Posterior vena cava (tissue), 2 donors: Measurements from ENCODE around the gene CHI3L1. TPM values are rescaled to one million over a fixed set of nuclear protein-coding genes. Genes with fewer than 3 reads are reported as not detected.
A peak's percentile ranks its signal among the peaks of the same experiment; 100 is the strongest.

Experiments used
- DNase-seq: peaks from one replicate; pipeline ENCODE4 v3.0.0-alpha.2; 2020; ENCODE audit warnings: low spot score
- intact Hi-C, 2 donors: fragments of 100-400 bp; cut with DNase I; formaldehyde crosslinking; loops; one replicate each; pipeline versions ENCODE4 v1.14.1 to v1.14.2; 2022 to 2023
- total RNA-seq, 2 donors: library from RNA; stranded (reverse); fragmentation: NEBNext Ultra II Directional; extraction: Animal tissue kit (Norgen Biotek cat#: 25700); gene quantifications; one replicate each; pipeline ENCODE4 v1.2.1, GENCODE V29; 2021
- donor health status: DM: yes; HTN: yes; CAD: no.
- donor health status: DM: yes; HTN: yes; CAD: no.

The CHI3L1 gene
- total RNA-seq, 2 donors from 2014 or later = 26.7 to 30.3 TPM

GRCh38 chr1:203210350-203210749 lies 23.8 kb upstream of the CHI3L1 start:
- intact Hi-C loops = no loop called here
- no peak for DNase-seq

- intact Hi-C loops = no loop called here
- DNase-seq = no peak
Measured at GRCh38 chr1:203208181-203208580, 21.7 kb upstream of the CHI3L1 start.

- no peak for DNase-seq
- intact Hi-C loops = no loop called here
Measured at GRCh38 chr1:203207751-203208150, 21.2 kb upstream of the CHI3L1 start.

GRCh38 chr1:203206129-203206687 lies 19.7 kb upstream of the CHI3L1 start:
- DNase-seq = peak; percentile 47
- intact Hi-C loops = no loop called here

GRCh38 chr1:203204756-203205155 lies 18.3 kb upstream of the CHI3L1 start:
- DNase-seq = peak; percentile 52
- intact Hi-C loops = no loop called here

- DNase-seq = peak; percentile 80
- intact Hi-C loops = no loop called here
Measured at GRCh38 chr1:203202431-203203245, 16.1 kb upstream of the CHI3L1 start.

- DNase-seq = no peak
- intact Hi-C loops = no loop called here
Measured at GRCh38 chr1:203201516-203202205, 15.2 kb upstream of the CHI3L1 start.

GRCh38 chr1:203200916-203201315 lies 14.4 kb upstream of the CHI3L1 start:
- DNase-seq = no peak
- intact Hi-C loops = no loop called here

GRCh38 chr1:203199816-203200571 lies 13.5 kb upstream of the CHI3L1 start:
- DNase-seq = peak; percentile 80
- intact Hi-C loops = no loop called here

- intact Hi-C loops = no loop called here
- DNase-seq = peak; percentile 58
Measured at GRCh38 chr1:203199481-203199815, 12.9 kb upstream of the CHI3L1 start.

- no peak for DNase-seq
- intact Hi-C loops = no loop called here
Measured at GRCh38 chr1:203199002-203199401, 12.5 kb upstream of the CHI3L1 start.

- intact Hi-C loops = no loop called here
- no peak for DNase-seq
Measured at GRCh38 chr1:203197625-203198024, 11.1 kb upstream of the CHI3L1 start.

GRCh38 chr1:203196371-203196770 lies 9.9 kb upstream of the CHI3L1 start:
- no peak for DNase-seq
- intact Hi-C loops = no loop called here

- intact Hi-C loops = no loop called here
- no peak for DNase-seq
Measured at GRCh38 chr1:203190949-203191348, 4.4 kb upstream of the CHI3L1 start.

- DNase-seq = peak; percentile 49
- intact Hi-C loops = no loop called here
Measured at GRCh38 chr1:203189951-203190352, 3.4 kb upstream of the CHI3L1 start.

GRCh38 chr1:203188686-203189232 lies 2.3 kb upstream of the CHI3L1 start:
- DNase-seq = no peak
- intact Hi-C loops = no loop called here

- DNase-seq = no peak
Measured at GRCh38 chr1:203187689-203188264, 1.3 kb upstream of the CHI3L1 start.

GRCh38 chr1:203187304-203187685 lies 791 bp upstream of the CHI3L1 start:
- intact Hi-C loops = no loop called here
- DNase-seq = no peak

More at GRCh38 chr1:203187689-203188264, 1.3 kb upstream of the CHI3L1 start:
- intact Hi-C loops = no loop called here

GRCh38 chr1:203186091-203186445 lies 436 bp downstream of the CHI3L1 start:
- no peak for DNase-seq
- intact Hi-C loops = no loop called here
